Fibroblast of skin of back (primary cell): ENCODE results near the gene WDR44.
"Not testable (repeated sequence)": the region's sequence is repeated elsewhere in the genome, so short reads cannot be mapped to it uniquely, and the experiment has no call there.

Experiments used
- DNase-seq: peaks from one replicate; pipeline ENCODE4 v3.0.0-alpha.2; 2013

WDR44 gene

DNA sequence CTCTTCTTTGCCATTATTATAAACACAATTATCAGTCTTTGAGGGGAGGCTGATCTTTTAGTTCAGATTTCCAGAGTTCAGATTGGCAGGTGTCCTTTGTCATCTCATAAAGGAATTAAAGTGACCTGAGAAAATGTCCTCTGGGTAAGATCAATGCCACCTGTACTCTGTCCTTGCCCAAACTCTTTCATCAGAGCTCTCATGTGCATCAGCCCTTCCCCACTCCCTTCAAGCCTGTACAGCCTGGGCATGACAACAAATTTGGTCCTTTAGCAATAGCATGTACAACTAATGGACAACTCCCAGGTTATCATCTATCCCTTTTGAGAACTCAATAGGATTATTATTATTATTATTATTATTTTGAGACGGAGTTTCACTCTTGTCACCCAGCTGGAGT, 140.8 kb downstream of the WDR44 start:
- DNase-seq = not testable (repeated sequence)

DNA sequence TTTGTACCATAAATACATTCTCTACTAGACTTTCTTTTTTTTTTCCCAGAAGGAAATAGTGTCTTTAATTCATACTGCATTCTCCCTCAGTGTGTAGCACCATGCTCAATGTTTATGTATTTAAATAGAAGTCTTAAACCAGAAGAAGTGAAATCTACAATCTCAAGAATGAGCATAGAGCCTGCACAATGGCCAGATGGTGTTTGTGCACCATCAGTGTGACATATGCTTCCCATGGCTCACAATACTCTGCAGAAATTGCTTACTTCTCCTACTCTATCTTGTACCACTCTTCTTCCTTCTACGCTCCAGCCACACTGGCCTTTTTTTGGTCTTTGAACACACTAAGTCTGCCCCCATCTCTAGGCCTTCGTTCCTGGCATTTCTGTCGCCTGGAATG, 147.1 kb downstream of the WDR44 start:
- no peak for DNase-seq

DNA sequence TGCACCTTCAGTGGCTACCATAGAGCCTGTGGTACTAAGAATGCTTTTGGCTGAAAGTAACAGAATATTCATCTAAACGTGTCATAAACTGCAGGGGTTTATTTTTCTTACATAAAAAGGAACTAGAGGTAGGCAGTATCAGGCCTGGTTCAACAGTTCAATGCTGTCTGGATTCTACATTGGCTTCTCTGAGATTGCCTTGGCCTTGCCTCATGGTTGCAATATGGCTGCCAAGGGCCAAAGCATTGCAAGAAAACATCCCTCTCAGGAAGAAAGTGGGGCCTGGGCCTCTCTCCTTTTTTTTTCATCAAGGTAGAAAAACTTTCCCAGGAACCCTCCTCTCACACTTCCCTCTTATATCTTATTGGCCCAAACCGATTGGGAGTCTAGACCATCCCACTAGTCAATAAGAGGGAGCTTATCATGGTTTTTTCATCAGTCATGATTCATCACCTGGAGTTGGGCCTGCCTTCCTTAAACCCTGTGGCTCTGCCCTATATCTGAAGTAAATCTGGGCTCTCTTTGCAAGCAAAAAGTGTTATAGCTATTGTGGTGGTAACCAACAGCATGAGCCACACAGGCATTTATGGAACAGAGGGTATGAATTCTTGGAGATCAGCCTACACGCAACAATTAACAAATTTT, 147.9 kb downstream of the WDR44 start:
- no peak for DNase-seq

DNA sequence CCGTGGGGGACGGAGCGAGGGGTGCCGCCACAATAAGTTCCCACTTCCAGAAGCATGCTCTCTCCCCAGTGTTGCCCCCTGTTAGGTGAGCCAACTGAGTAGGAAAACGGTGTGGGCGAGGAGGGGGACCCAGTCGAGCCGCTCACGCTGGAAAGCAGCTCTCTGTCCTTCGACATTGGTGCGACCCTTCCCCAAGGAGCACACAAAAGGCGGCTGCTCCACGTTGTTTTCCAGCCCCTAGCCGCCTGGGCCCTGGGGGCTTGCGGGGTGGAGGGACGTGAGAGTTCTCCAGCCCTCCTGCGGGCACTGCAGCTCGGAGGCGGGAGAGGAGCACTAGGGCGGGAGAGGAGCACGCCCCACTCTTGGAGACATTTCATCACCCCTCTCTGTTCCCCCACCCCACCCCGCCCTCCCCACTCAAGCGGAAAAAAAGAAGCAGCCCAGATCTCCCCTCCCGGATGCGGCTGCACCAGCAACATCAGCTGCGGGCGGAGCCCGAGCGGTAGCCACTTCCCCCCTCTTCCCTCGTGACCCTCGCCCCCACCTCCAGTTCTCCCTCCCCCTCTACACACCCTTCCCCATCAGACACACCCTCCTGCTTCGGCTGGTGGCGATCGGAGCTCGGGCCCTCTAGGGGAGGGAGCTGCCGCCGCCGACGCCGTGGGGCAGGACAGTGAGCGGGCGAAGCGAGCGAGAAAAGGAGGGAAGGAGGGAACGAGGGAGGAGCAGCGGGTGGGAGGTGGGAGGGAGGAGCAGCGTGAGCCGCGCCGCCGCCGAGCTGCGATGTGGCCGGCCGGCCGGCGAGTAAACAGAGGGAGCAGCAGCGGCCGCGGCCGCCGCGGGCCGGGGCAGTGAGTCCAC, 149.4 kb downstream of the WDR44 start, which contains the start of gene DOCK11:
TSS of gene DOCK11 (plus strand) at position 755 of the 861 bp plus-strand sequence. CDS start 157 bp downstream, outside the sequence.
- peak; percentile 88 for DNase-seq

DNA sequence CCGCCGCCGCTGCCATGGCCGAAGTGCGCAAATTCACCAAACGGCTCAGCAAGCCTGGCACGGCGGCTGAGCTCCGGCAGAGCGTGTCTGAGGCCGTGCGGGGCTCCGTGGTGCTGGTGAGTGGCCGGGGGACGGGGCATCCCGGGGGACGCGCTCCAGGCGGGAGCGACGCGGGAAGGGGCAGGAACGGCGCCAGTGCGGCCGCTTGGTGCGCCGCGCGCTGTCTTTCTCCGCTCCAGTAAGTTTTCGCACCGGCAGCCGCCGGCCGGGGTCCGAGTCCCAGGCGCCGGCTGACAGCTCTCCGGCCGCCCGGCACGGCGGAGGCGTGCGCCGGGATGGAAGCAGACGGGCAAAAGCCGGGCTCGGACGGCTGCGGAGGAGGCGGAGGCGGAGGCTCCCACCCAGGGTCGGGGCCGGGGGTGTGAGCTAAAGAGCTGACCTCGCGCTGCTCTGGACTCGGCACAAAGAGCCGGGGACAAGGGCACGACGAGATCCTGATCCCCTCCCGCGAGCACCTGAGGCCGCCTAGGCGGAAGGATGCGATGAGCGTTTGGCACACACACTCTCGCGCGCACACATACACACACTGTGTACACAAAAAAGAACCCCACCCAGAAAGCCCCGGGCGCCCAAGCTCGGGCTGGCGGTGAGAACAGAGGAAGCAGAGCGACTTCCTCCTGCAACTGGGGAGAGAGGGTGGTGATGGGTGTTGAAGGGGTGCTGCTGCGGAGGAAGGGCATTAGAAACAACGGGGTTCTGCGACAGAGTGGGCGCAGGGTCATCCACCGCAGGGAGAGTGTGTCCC, 150.3 kb downstream of the WDR44 start:
- DNase-seq = peak; percentile 30

DNA sequence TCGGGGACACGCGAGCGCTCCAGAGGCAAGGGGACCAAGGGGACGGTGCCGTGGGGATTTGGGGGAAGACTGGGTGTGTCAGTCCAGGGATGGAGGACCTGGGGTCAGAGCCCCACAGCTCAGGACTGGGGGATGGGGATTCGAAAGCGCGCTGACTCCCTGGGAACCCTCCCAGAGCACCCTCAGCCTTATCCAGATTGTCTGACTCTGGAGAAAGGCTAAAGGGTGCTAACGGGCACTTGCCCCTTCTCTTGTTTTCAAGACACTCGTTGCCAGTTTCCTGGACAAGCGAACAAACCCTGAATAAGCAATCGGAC, 150.8 kb downstream of the WDR44 start:
- DNase-seq = no peak

DNA sequence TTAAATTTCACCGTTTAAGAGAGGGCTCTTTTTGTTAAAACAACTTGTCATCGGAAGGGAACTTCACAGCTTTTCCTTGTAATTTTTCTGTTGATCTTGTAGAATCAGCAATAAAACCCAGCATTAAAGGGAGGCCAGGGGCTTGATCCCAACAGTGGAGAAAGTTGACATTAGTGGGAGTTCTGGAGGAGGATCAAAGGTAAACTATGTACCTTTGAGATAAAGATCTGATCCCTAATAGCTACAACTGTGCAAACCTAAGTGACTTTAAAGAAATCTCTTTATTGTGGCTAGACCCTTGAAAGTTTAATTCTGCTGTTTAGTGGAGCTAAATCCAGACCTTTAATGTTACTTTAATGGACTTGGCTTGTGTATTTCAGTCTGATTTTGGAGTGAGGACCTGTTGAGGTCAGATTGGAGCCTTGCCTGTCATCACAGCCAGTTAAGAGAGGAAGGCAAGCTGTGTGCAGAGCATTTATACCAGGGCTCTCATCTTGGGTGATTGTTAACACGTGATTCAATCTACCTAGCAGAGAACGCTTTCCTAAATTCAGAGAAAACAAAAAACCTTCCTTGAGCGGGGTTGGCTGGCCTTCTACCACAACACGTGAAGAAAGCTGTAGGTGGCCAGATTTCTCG, 151.4 kb downstream of the WDR44 start:
- DNase-seq = no peak

DNA sequence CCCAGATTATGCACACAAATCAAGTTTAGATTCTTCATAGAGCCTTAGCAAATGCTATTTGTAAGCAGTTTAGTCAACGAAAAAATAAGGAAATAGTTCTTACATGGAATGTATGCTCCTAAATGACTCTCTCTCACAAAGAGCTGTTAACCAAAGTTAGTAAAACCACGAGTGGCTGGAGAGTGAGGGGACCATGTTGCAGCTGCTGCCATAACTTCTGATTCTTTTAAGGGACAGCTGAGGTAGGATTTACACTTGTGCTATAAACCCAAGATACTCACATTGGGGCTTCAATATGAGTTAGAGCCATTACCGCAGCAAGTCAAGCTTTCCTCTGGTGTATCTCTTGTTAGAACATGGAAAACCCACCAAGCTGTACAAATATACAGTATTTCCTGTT, 152.4 kb downstream of the WDR44 start:
- no peak for DNase-seq

DNA sequence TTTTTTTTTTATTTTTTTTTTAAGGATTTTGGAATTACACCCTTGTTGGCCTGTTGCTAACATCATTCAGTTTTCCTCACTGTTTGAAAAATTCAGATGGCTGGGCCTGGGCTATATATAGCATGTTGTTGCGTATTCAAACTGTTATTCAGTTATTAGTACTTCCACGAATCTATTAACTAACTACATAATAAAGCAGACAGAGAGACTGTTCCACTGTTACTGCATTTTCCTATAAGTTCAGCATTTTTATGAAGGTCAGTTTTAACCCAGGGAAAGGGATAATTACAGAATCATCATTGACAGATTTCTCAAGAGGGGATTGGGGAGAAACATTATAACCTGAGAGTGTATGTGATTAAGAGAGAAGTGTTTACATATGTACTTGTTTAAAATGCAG, 152.8 kb downstream of the WDR44 start:
- no peak for DNase-seq

DNA sequence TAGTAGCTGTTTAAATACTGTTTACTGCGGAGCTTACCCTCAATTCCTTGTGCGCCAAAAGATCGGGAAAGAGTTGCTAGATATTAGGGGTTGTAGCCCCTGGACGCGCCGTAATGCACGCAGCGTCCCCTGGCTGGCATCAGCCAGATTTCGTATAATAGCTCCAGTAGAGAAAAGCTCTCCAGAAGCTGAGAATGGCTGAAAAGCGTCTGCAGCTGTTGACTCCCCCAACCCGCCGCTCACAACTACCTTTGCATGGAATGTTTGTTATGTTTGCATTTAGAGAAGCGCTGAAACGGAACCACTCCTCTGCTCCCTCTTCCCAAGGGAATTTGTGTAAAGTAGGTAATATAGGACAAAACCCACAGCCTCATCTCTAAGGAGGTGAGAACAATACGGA, 153.4 kb downstream of the WDR44 start:
- DNase-seq = no peak
